SK-N-SH (cell line): ENCODE results near the gene CCDC175.

Source experiments
- CHD2 ChIP-seq: fragments of 150-350 bp; IDR thresholded peaks from 2 replicates; pipeline ENCODE4 v1.6.1; 2018; ENCODE audit warnings: low read length; ENCODE audit not compliant: partially characterized antibody
- CTCF ChIP-seq: fragments of 200-600 bp; sonication (generic); IDR thresholded peaks from 2 replicates; pipeline ENCODE4 v1.6.1; 2017; ENCODE audit warnings: antibody characterized with exemption, mild to moderate bottlenecking, moderate library complexity
- FOXJ3 ChIP-seq: sonication (generic); formaldehyde crosslinking; IDR thresholded peaks from 2 replicates; pipeline ENCODE4 v1.5.1; 2020; ENCODE audit warnings: mild to moderate bottlenecking, missing genetic modification reagents
- FOXM1 ChIP-seq: IDR thresholded peaks from 2 replicates; pipeline ENCODE4 v1.4.0; 2012; ENCODE audit warnings: low read depth, mild to moderate bottlenecking
- GABPA ChIP-seq: IDR thresholded peaks from 2 replicates; pipeline ENCODE4 v1.4.0; 2012; ENCODE audit warnings: low read depth, mild to moderate bottlenecking
- JUND ChIP-seq: IDR thresholded peaks from 2 replicates; pipeline ENCODE4 v1.4.0; 2012
- POLR2AphosphoS5 ChIP-seq: IDR thresholded peaks from 2 replicates; pipeline ENCODE4 v1.6.1; 2012; ENCODE audit warnings: low read depth, low read length
- SIN3A ChIP-seq: IDR thresholded peaks from 2 replicates; pipeline ENCODE4 v1.6.1; 2012; ENCODE audit warnings: low read depth, mild to moderate bottlenecking, low read length, moderate library complexity, borderline replicate concordance
- YY1 ChIP-seq: IDR thresholded peaks from 2 replicates; pipeline ENCODE4 v1.4.0; 2012; ENCODE audit warnings: low read depth, mild to moderate bottlenecking

GRCh38 chr14:59460378-59460777, 116.2 kb downstream of the CCDC175 start:
- TF ChIP-seq GABPA: no peak
- TF ChIP-seq YY1: no peak
- TF ChIP-seq CTCF: no peak
- no peak for TF ChIP-seq FOXM1
- TF ChIP-seq SIN3A: no peak
- TF ChIP-seq POLR2AphosphoS5: no peak
- TF ChIP-seq JUND: no peak
- no peak for TF ChIP-seq FOXJ3 (CRISPR knock-in tag)
- no peak for TF ChIP-seq CHD2
